ENCODE results near the gene AKR7A3. TPM values are rescaled to one million over a fixed set of nuclear protein-coding genes. Genes with fewer than 3 reads are reported as not detected.

Gene AKR7A3
- total RNA-seq, 1 experiment from 2014 or later = 1.9 TPM

DNA sequence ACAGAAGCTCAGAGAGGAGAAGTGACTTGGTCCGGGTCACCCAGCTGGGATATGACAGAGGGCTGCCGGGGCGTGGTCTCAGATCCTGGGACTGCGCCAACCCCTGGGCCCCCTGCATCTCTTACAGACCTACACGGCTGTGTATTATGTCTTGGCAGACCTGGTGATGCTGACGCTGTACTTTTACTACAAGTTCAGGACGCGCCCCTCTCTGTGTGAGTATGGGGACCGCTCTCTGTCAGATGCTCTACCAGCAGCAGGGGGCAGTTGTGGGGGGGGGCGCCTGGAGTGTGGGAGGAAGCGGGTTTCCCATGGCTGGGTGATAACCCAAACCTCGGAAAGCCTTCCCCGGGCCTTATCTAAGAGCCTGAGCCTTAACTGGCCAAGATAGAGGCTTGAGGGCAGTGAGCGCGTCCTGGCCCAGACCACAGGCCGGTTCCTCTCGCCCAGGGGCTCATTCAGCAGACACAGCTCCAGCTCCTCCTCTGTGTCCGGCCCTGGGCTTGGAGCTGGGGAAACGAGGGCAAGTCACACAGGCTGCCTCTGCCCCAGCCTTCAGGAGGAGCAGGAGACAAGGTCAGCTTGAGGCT lies 36.9 kb upstream of the AKR7A3 start:
- TF ChIP-seq EZH2 (IDR thresholded peaks at IDR 0.05; ENCODE audit: borderline replicate concordance, low read depth, low read length, poor library complexity, severe bottlenecking) = no peak
- TF ChIP-seq, protein P1, sequence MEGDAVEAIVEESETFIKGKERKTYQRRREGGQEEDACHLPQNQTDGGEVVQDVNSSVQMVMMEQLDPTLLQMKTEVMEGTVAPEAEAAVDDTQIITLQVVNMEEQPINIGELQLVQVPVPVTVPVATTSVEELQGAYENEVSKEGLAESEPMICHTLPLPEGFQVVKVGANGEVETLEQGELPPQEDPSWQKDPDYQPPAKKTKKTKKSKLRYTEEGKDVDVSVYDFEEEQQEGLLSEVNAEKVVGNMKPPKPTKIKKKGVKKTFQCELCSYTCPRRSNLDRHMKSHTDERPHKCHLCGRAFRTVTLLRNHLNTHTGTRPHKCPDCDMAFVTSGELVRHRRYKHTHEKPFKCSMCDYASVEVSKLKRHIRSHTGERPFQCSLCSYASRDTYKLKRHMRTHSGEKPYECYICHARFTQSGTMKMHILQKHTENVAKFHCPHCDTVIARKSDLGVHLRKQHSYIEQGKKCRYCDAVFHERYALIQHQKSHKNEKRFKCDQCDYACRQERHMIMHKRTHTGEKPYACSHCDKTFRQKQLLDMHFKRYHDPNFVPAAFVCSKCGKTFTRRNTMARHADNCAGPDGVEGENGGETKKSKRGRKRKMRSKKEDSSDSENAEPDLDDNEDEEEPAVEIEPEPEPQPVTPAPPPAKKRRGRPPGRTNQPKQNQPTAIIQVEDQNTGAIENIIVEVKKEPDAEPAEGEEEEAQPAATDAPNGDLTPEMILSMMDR (conservative IDR thresholded peaks at IDR 0.05; ENCODE audit: low read depth, low read length) = no peak
- H3K36me3 ChIP-seq (ENCODE audit: insufficient read depth, low read length, poor library complexity, severe bottlenecking) = peaks cover 7% of the 10 kb centered on the region
- no peaks in the 10 kb centered on the region for H3K27me3 ChIP-seq (replicated peaks; ENCODE audit: insufficient read depth, low read depth, low read length, poor library complexity)
- intact Hi-C loops (cut with micrococcal nuclease; ENCODE audit: unreplicated experiment) = no loop called here
- H3K4me3 ChIP-seq (ENCODE audit: low read depth, low read length, poor library complexity, severe bottlenecking) = no peak overlapping the region
- BruUV-seq (replicated peaks) = no TSS peak
- no peaks in the 10 kb centered on the region for H3K4me1 ChIP-seq (ENCODE audit: insufficient read depth, low read length, poor library complexity, severe bottlenecking)
- no peak overlapping the region for H3K27ac ChIP-seq (ENCODE audit: low read depth, low read length, poor library complexity, severe bottlenecking)
- POLR2A ChIA-PET (ENCODE audit: low non-redundant PET) = no interaction called here
- DNase-seq (ENCODE audit: low spot score) = no peak
- CTCF ChIA-PET = no interaction called here
- no peaks in the 10 kb centered on the region for H3K9me3 ChIP-seq (ENCODE audit: low read depth, low read length, poor library complexity, severe bottlenecking)

GRCh38 chr1:19324665-19324990 lies 36.1 kb upstream of the AKR7A3 start:
- H3K27ac ChIP-seq (ENCODE audit: low read depth, low read length, poor library complexity, severe bottlenecking) = no peak overlapping the region
- H3K9me3 ChIP-seq (ENCODE audit: low read depth, low read length, poor library complexity, severe bottlenecking) = no peaks in the 10 kb centered on the region
- H3K4me1 ChIP-seq (ENCODE audit: insufficient read depth, low read length, poor library complexity, severe bottlenecking) = no peaks in the 10 kb centered on the region
- no peak overlapping the region for H3K4me3 ChIP-seq (ENCODE audit: low read depth, low read length, poor library complexity, severe bottlenecking)
- BruUV-seq (replicated peaks) = no TSS peak
- intact Hi-C loops (cut with micrococcal nuclease; ENCODE audit: unreplicated experiment) = no loop called here
- ChIA-PET POLR2A (ENCODE audit: low non-redundant PET) (no interaction called here), CTCF (no interaction called here)
- no peak for DNase-seq (ENCODE audit: low spot score)
- no peaks in the 10 kb centered on the region for H3K27me3 ChIP-seq (replicated peaks; ENCODE audit: insufficient read depth, low read depth, low read length, poor library complexity)
- TF ChIP-seq, protein P1 (conservative IDR thresholded peaks at IDR 0.05; ENCODE audit: low read depth, low read length) = no peak
- no peak for TF ChIP-seq EZH2 (IDR thresholded peaks at IDR 0.05; ENCODE audit: borderline replicate concordance, low read depth, low read length, poor library complexity, severe bottlenecking)
- H3K36me3 ChIP-seq (ENCODE audit: insufficient read depth, low read length, poor library complexity, severe bottlenecking) = peaks cover 7% of the 10 kb centered on the region

- no peak overlapping the region for H3K27ac ChIP-seq (ENCODE audit: low read depth, low read length, poor library complexity, severe bottlenecking)
- H3K36me3 ChIP-seq (ENCODE audit: insufficient read depth, low read length, poor library complexity, severe bottlenecking) = peaks cover 7% of the 10 kb centered on the region
- CTCF ChIA-PET = no interaction called here
- H3K4me1 ChIP-seq (ENCODE audit: insufficient read depth, low read length, poor library complexity, severe bottlenecking) = no peaks in the 10 kb centered on the region
- no TSS peak for BruUV-seq (replicated peaks)
- no peaks in the 10 kb centered on the region for H3K9me3 ChIP-seq (ENCODE audit: low read depth, low read length, poor library complexity, severe bottlenecking)
- TF ChIP-seq, protein P1 (conservative IDR thresholded peaks at IDR 0.05; ENCODE audit: low read depth, low read length) = no peak
- no peak for TF ChIP-seq EZH2 (IDR thresholded peaks at IDR 0.05; ENCODE audit: borderline replicate concordance, low read depth, low read length, poor library complexity, severe bottlenecking)
- POLR2A ChIA-PET (ENCODE audit: low non-redundant PET) = no interaction called here
- intact Hi-C loops (cut with micrococcal nuclease; ENCODE audit: unreplicated experiment) = no loop called here
- H3K4me3 ChIP-seq (ENCODE audit: low read depth, low read length, poor library complexity, severe bottlenecking) = no peak overlapping the region
- DNase-seq (ENCODE audit: low spot score) = no peak
- H3K27me3 ChIP-seq (replicated peaks; ENCODE audit: insufficient read depth, low read depth, low read length, poor library complexity) = no peaks in the 10 kb centered on the region
Observed at GRCh38 chr1:19323987-19324664, 35.6 kb upstream of the AKR7A3 start.

Data from A673 (cell line).